B cell (primary cell): ENCODE measurements around the gene LRRC8D. TPM values are rescaled to one million over a fixed set of nuclear protein-coding genes. Genes with fewer than 3 reads are reported as not detected.

Source experiments
- ATAC-seq: fragments of 200-7000 bp; cut with Tn5 transposase; one replicate; pipeline ENCODE4 v1.10.0; 2021; ENCODE audit warnings: low read depth, mild to moderate bottlenecking, moderate number of reproducible peaks, moderate library complexity
- CTCF ChIA-PET: fragments of 350-600 bp; sonication (Branson Sonifier 250); formaldehyde crosslinking; loops from one replicate; lab custom pipeline; 2021; ENCODE audit warnings: antibody characterized with exemption, inconsistent platforms; lab: Charles Lee
- POLR2A ChIA-PET: fragments of 350-600 bp; sonication (Branson Sonifier 250); formaldehyde crosslinking; loops from one replicate; lab custom pipeline; 2021; ENCODE audit warnings: antibody characterized with exemption; lab: Charles Lee
- DNase-seq: peaks from one replicate; pipeline ENCODE4 v3.0.0; 2013
- H2AFZ ChIP-seq: 2 replicates; pipeline ENCODE4 v1.6.1; 2012; ENCODE audit warnings: mild to moderate bottlenecking, low read depth, low read length; ENCODE audit not compliant: insufficient read depth, poor library complexity, severe bottlenecking
- H3K27ac ChIP-seq, 2 donors: 1 replicate in 1 of 2; 2 replicates in 1 of 2; pipeline ENCODE4 v1.5.1; 2012 to 2013; ENCODE audit warnings: low read length in 2 of 2, mild to moderate bottlenecking in 2 of 2, moderate library complexity in 1 of 2
- H3K27me3 ChIP-seq, 4 experiments: fragments of 200-600 bp in 1 of 4; sonication (generic) in 1 of 4; replicated peaks in 1 of 4; 1 replicate in 2 of 4; 2 replicates in 2 of 4; pipeline versions ENCODE4 v1.6.1 to v1.7.0; 2013 to 2016; ENCODE audit warnings: low read length in 3 of 4, mild to moderate bottlenecking in 2 of 4, mixed read lengths in 1 of 4, moderate library complexity in 1 of 4; ENCODE audit not compliant: insufficient read depth in 4 of 4, control insufficient read depth in 3 of 4; ENCODE audit errors: control extremely low read depth in 1 of 4
- H3K36me3 ChIP-seq, 2 experiments: replicated peaks in 1 of 2; 1 replicate in 1 of 2; 2 replicates in 1 of 2; pipeline versions ENCODE4 v1.6.1 to v1.7.1; 2013; ENCODE audit warnings: low read length in 1 of 2; ENCODE audit not compliant: insufficient read depth in 2 of 2, control insufficient read depth in 1 of 2; ENCODE audit errors: control extremely low read depth in 1 of 2, extremely low read depth in 1 of 2
- H3K4me1 ChIP-seq, 2 donors: fragments of 200-600 bp in 1 of 2; sonication (generic) in 1 of 2; 1 replicate in 1 of 2; 2 replicates in 1 of 2; pipeline versions ENCODE4 v1.5.1 to v1.6.1; 2013 to 2017; ENCODE audit warnings: low read length in 2 of 2; ENCODE audit not compliant: control insufficient read depth in 2 of 2, insufficient read depth in 2 of 2
- H3K4me2 ChIP-seq: replicated peaks from 2 replicates; pipeline ENCODE3; 2012; ENCODE audit warnings: mild to moderate bottlenecking, low read depth, low read length; ENCODE audit not compliant: poor library complexity, severe bottlenecking
- H3K4me3 ChIP-seq, 5 experiments: fragments of 200-600 bp in 1 of 5; sonication (generic) in 1 of 5; 1 replicate in 3 of 5; 2 replicates in 2 of 5; pipeline versions ENCODE4 v1.5.1 to v1.7.0; 2011 to 2016; ENCODE audit warnings: low read length in 4 of 5, mild to moderate bottlenecking in 4 of 5, low read depth in 2 of 5, control low read depth in 1 of 5, moderate library complexity in 1 of 5; ENCODE audit not compliant: insufficient read depth in 1 of 5; ENCODE audit errors: control extremely low read depth in 1 of 5, extremely low read depth in 1 of 5
- H3K79me2 ChIP-seq: fragments of 200-600 bp; sonication (generic); one replicate; pipeline ENCODE4 v1.6.0; 2016; ENCODE audit warnings: low read length; ENCODE audit not compliant: control insufficient read depth, insufficient read depth
- H3K9ac ChIP-seq: fragments of 200-600 bp; sonication (generic); 2 replicates; pipeline ENCODE4 v1.6.1; 2017; ENCODE audit warnings: mild to moderate bottlenecking, low read length, moderate library complexity
- H3K9me3 ChIP-seq, 3 donors: one replicate each; pipeline versions ENCODE4 v1.6.1 to v1.7.1; 2013; ENCODE audit warnings: low read length in 2 of 3; ENCODE audit not compliant: control insufficient read depth in 2 of 3, insufficient read depth in 1 of 3; ENCODE audit errors: control extremely low read depth in 1 of 3
- H4K20me1 ChIP-seq: 2 replicates; pipeline ENCODE4 v1.6.0; 2012; ENCODE audit warnings: mild to moderate bottlenecking, low read length; ENCODE audit not compliant: insufficient read depth, control insufficient read depth, poor library complexity, severe bottlenecking
- H3K27ac Mint-ChIP-seq: one replicate; pipeline ENCODE4 v1.8.0; 2021; ENCODE audit warnings: mixed read lengths
- H3K27me3 Mint-ChIP-seq: one replicate; pipeline ENCODE4 v1.8.0; 2021; ENCODE audit warnings: mixed read lengths
- H3K4me1 Mint-ChIP-seq: one replicate; pipeline ENCODE4 v1.8.0; 2021; ENCODE audit warnings: mixed read lengths
- H3K4me3 Mint-ChIP-seq: one replicate; pipeline ENCODE4 v1.8.0; 2021; ENCODE audit warnings: mixed read lengths
- H3K9me3 Mint-ChIP-seq: one replicate; pipeline ENCODE4 v1.8.0; 2022; ENCODE audit warnings: mixed read lengths; ENCODE audit not compliant: insufficient read depth
- EZH2 ChIP-seq: IDR thresholded peaks from 2 replicates; pipeline ENCODE4 v1.6.1; 2012; ENCODE audit warnings: borderline replicate concordance, low read depth, mild to moderate bottlenecking, moderate library complexity, low read length; ENCODE audit not compliant: insufficient read depth, poor library complexity, severe bottlenecking
- WGBS: methylation state at CpG from one replicate; pipeline ENCODE4 v1.1.5; 2013; ENCODE audit warnings: missing lambda C conversion rate; ENCODE audit not compliant: insufficient coverage; 5-methylcytosine and 5-hydroxymethylcytosine counted together
- intact Hi-C: fragments of 100-400 bp; cut with micrococcal nuclease; formaldehyde crosslinking; loops from one replicate; pipeline ENCODE4 v1.10.0; 2022
- polyA plus RNA-seq: library from polyadenylated mRNA; depleted of rRNA; stranded (reverse); fragments of >200 nt; gene quantifications from 2 replicates; pipeline ENCODE4 v1.2.3, GENCODE V29; 2012
- total RNA-seq, 2 donors: library from RNA; stranded (reverse); fragments of 120-200 nt in 1 of 2; gene quantifications; 1 replicate in 1 of 2; 2 replicates in 1 of 2; pipeline versions ENCODE4 v1.2.3 to v1.2.4, GENCODE V29; 2013 to 2022
- TF ChIP-seq, protein P1 (sequence below): fragments of 200-600 bp; IDR thresholded peaks from one replicate; pipeline ENCODE4 v1.8.0; 2022; ENCODE audit warnings: antibody characterized with exemption, mild to moderate bottlenecking

Gene LRRC8D
- total and polyA plus RNA-seq, 2 donors (not counting 1 experiment from before 2014, with no cell fraction given): 23.7 to 47.0 TPM

DNA sequence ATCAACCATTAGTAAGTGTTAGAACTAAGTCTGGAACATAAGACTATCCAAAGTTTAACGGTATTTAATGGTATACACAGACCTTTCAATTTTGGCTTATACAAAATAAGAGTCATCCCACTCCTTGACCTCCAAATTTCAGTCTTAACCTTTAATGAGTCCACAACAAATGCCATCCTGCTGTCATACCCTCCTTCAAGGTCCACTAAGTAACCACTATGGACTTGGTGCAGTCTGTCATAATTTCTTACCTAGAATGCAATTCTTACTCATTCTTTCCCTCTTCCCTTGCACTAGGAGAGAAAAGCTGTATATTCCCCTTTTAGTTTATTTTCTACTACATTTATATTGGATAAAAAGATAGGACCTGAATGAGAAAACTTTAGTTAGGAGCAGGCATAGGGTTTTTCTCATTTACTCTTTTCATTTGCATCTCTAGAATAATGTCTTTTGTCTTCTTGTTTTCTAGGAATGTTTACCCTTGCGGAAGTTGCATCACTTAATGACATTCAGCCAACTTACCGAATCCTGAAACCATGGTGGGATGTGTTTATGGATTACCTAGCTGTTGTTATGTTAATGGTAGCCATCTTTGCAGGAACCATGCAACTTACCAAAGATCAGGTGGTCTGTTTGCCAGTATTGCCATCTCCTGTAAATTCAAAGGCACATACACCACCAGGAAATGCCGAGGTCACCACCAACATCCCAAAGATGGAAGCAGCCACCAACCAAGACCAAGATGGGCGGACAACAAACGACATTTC is 111.9 kb downstream of the LRRC8D start:
- intact Hi-C loops: no loop called here
- no peak for DNase-seq
- ChIA-PET CTCF (interaction anchor here (0.9 kb wide), 1 partner anchor 18 kb away, joined by 3 read pairs; no protein-coding TSS in a partner anchor), POLR2A (interaction anchor here (0.6 kb wide), 1 partner anchor 46 kb away, joined by 4 read pairs; no protein-coding TSS in a partner anchor)
- no peak overlapping the region for H3K4me2 ChIP-seq
- no peak for TF ChIP-seq EZH2
- TF ChIP-seq, protein P1, sequence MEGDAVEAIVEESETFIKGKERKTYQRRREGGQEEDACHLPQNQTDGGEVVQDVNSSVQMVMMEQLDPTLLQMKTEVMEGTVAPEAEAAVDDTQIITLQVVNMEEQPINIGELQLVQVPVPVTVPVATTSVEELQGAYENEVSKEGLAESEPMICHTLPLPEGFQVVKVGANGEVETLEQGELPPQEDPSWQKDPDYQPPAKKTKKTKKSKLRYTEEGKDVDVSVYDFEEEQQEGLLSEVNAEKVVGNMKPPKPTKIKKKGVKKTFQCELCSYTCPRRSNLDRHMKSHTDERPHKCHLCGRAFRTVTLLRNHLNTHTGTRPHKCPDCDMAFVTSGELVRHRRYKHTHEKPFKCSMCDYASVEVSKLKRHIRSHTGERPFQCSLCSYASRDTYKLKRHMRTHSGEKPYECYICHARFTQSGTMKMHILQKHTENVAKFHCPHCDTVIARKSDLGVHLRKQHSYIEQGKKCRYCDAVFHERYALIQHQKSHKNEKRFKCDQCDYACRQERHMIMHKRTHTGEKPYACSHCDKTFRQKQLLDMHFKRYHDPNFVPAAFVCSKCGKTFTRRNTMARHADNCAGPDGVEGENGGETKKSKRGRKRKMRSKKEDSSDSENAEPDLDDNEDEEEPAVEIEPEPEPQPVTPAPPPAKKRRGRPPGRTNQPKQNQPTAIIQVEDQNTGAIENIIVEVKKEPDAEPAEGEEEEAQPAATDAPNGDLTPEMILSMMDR: no peak
- H3K4me1 ChIP-seq: peaks cover 0 to 8% of the 10 kb centered on the region in 2 donors
- no peak overlapping the region for H3K27ac Mint-ChIP-seq
- no peak overlapping the region for H3K27ac ChIP-seq
- H2AFZ ChIP-seq: no peak overlapping the region
- peaks cover 0 to 20% of the 10 kb centered on the region in 2 experiments for H3K36me3 ChIP-seq
- H3K9ac ChIP-seq: no peak overlapping the region
- no peak overlapping the region for H3K4me3 Mint-ChIP-seq
- H3K27me3 ChIP-seq: no peaks in the 10 kb centered on the region
- H3K27me3 Mint-ChIP-seq: no peaks in the 10 kb centered on the region
- H3K9me3 Mint-ChIP-seq: no peaks in the 10 kb centered on the region
- 82% methylated on average over 2 of the region's 6 CpGs for WGBS
- no peaks in the 10 kb centered on the region for H3K79me2 ChIP-seq
- no peaks in the 10 kb centered on the region for H4K20me1 ChIP-seq
- peaks cover 25% of the 10 kb centered on the region for H3K4me1 Mint-ChIP-seq
- no peaks in the 10 kb centered on the region for H3K9me3 ChIP-seq
- ATAC-seq: no peak
- H3K4me3 ChIP-seq: no peak overlapping the region

DNA sequence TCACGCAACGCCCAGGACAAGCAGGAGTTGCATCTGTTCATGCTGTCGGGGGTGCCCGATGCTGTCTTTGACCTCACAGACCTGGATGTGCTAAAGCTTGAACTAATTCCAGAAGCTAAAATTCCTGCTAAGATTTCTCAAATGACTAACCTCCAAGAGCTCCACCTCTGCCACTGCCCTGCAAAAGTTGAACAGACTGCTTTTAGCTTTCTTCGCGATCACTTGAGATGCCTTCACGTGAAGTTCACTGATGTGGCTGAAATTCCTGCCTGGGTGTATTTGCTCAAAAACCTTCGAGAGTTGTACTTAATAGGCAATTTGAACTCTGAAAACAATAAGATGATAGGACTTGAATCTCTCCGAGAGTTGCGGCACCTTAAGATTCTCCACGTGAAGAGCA is 113.6 kb downstream of the LRRC8D start:
- no peak for DNase-seq

More for the DNA sequence above, 113.6 kb downstream of the LRRC8D start:
- Histone ChIP-seq H2AFZ (no peak overlapping the region), H3K9ac (no peak overlapping the region), H3K27me3 (no peaks in the 10 kb centered on the region), H3K4me3 (no peak overlapping the region), H3K79me2 (no peaks in the 10 kb centered on the region), H3K4me1 (peaks cover 0 to 4% of the 10 kb centered on the region in 2 donors), H3K27ac (no peak overlapping the region), H3K4me2 (no peak overlapping the region), H4K20me1 (no peaks in the 10 kb centered on the region), H3K36me3 (peaks cover 0 to 20% of the 10 kb centered on the region in 2 experiments), H3K9me3 (no peaks in the 10 kb centered on the region)
- intact Hi-C loops: no loop called here
- CTCF ChIA-PET: no interaction called here
- no peak overlapping the region for H3K27ac Mint-ChIP-seq
- no peak for ATAC-seq
- over 99% methylated on average over 11 of the region's 11 CpGs for WGBS
- no peaks in the 10 kb centered on the region for H3K27me3 Mint-ChIP-seq
- POLR2A ChIA-PET: no interaction called here
- TF ChIP-seq EZH2: no peak
- TF ChIP-seq, protein P1: no peak
- no peak overlapping the region for H3K4me3 Mint-ChIP-seq
- H3K9me3 Mint-ChIP-seq: no peaks in the 10 kb centered on the region
- peaks cover 12% of the 10 kb centered on the region for H3K4me1 Mint-ChIP-seq
